ENCODE results near the gene KIF26B.

KIF26B gene

DNA sequence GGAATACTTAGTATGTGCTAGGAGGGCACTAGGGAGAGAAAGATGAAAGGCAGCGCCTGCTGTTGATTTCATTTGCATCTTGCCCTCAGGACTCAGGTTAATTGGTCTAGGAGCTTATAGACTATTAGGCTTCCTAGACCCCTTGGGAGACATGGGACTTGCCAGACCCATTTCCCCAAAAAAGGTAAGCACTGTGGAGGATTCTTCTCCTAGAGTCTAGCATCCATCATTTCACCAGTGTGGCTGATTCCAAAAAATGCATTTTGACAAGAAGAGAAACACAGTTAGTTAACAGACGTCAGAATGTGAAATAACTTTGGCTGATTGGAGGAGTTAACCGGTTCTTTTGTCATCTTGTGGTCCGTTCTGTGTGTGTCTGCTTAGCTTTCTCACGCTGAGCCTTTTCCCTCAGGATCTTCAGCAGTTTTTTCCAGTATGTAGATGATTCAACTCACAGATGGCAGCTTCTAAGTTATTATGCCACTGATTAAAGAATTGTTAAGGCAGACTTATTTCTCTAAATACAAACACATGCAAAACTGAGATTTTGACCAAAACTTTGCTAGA, 108.8 kb downstream of the KIF26B start:
- H2AFZ ChIP-seq (ENCODE audit: low read depth, low read length, severe bottlenecking): no peak overlapping the region

DNA sequence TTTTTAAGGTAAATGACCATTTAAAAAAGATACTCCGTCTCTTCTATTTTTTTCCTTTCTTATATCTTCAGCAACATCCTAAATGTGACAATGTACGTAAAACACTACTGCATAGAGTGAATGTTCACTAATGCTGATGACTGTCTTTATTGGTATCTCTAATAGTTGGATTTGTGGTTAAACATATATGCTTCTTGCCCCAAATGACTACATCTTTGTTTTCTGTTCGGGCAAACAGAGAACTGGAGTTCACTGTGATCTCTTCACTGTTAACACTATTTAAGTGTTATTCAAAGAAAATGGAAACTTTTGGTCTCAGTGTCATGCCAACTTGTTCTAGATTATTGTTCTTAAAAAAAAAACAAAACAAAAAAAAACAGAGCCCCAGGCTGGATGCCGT, 109.4 kb downstream of the KIF26B start:
- no peak overlapping the region for H2AFZ ChIP-seq (ENCODE audit: low read depth, low read length, severe bottlenecking)
- H3K27me3 ChIP-seq (ENCODE audit: low read length): no peaks in the 10 kb centered on the region
- no peak overlapping the region for H3K9ac ChIP-seq (ENCODE audit: low read length)
- no peak overlapping the region for H3K27ac ChIP-seq (ENCODE audit: low read depth, low read length)
- H4K20me1 ChIP-seq (ENCODE audit: low read depth, low read length): no peaks in the 10 kb centered on the region
- H3K36me3 ChIP-seq (ENCODE audit: low read length): no peaks in the 10 kb centered on the region
- no peak overlapping the region for H3K4me3 ChIP-seq (ENCODE audit: insufficient read depth, low read length, poor library complexity, severe bottlenecking)
- H3K79me2 ChIP-seq (ENCODE audit: insufficient read depth, low read length): no peaks in the 10 kb centered on the region
- no peaks in the 10 kb centered on the region for H3K9me2 ChIP-seq (replicated peaks; ENCODE audit: insufficient read depth, low read length)
- TF ChIP-seq, protein P1, sequence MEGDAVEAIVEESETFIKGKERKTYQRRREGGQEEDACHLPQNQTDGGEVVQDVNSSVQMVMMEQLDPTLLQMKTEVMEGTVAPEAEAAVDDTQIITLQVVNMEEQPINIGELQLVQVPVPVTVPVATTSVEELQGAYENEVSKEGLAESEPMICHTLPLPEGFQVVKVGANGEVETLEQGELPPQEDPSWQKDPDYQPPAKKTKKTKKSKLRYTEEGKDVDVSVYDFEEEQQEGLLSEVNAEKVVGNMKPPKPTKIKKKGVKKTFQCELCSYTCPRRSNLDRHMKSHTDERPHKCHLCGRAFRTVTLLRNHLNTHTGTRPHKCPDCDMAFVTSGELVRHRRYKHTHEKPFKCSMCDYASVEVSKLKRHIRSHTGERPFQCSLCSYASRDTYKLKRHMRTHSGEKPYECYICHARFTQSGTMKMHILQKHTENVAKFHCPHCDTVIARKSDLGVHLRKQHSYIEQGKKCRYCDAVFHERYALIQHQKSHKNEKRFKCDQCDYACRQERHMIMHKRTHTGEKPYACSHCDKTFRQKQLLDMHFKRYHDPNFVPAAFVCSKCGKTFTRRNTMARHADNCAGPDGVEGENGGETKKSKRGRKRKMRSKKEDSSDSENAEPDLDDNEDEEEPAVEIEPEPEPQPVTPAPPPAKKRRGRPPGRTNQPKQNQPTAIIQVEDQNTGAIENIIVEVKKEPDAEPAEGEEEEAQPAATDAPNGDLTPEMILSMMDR (IDR thresholded peaks at IDR 0.05; ENCODE audit: insufficient read depth, low read length, poor library complexity, severe bottlenecking): no peak
- TF ChIP-seq EZH2phosphoT487 (conservative IDR thresholded peaks at IDR 0.05; ENCODE audit: low read length): no peak
- no peaks in the 10 kb centered on the region for H3K9me3 ChIP-seq (ENCODE audit: insufficient read depth, low read length)
- H3K4me2 ChIP-seq (ENCODE audit: low read depth, low read length, poor library complexity, severe bottlenecking): no peak overlapping the region
- H3F3A ChIP-seq (ENCODE audit: insufficient read depth): no peaks in the 10 kb centered on the region

More for the DNA sequence above, 108.8 kb downstream of the KIF26B start:
- no peak overlapping the region for H3K4me3 ChIP-seq (ENCODE audit: insufficient read depth, low read length, poor library complexity, severe bottlenecking)
- H3K27me3 ChIP-seq (ENCODE audit: low read length): no peaks in the 10 kb centered on the region
- H3F3A ChIP-seq (ENCODE audit: insufficient read depth): no peaks in the 10 kb centered on the region
- TF ChIP-seq EZH2phosphoT487 (conservative IDR thresholded peaks at IDR 0.05; ENCODE audit: low read length): no peak
- TF ChIP-seq, protein P1 (IDR thresholded peaks at IDR 0.05; ENCODE audit: insufficient read depth, low read length, poor library complexity, severe bottlenecking): no peak
- no peaks in the 10 kb centered on the region for H3K79me2 ChIP-seq (ENCODE audit: insufficient read depth, low read length)
- H3K36me3 ChIP-seq (ENCODE audit: low read length): no peaks in the 10 kb centered on the region
- no peak overlapping the region for H3K27ac ChIP-seq (ENCODE audit: low read depth, low read length)
- no peaks in the 10 kb centered on the region for H4K20me1 ChIP-seq (ENCODE audit: low read depth, low read length)
- no peak overlapping the region for H3K4me2 ChIP-seq (ENCODE audit: low read depth, low read length, poor library complexity, severe bottlenecking)
- no peak overlapping the region for H3K9ac ChIP-seq (ENCODE audit: low read length)
- H3K9me2 ChIP-seq (replicated peaks; ENCODE audit: insufficient read depth, low read length): no peaks in the 10 kb centered on the region
- no peaks in the 10 kb centered on the region for H3K9me3 ChIP-seq (ENCODE audit: insufficient read depth, low read length)

DNA sequence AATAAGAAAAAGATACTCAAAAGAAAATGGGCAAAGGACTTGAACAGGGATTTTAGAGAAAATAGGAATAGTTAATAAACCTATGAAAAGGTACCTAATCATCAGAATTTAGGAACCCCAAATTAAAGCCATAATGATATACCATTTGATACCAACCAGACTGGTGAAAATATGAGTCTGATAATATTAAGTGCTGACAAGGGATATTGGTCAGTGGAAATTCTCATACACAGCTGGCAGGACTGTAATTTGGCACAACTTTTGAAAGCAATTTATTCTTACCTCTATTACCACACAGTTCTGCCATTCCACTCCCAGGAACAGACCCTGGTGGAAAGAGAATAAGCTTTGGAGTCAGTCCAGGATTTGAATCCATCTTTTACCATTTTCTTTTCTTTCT, 111.3 kb downstream of the KIF26B start:
- H3K27ac ChIP-seq (ENCODE audit: low read depth, low read length): no peak overlapping the region
- no peaks in the 10 kb centered on the region for H3F3A ChIP-seq (ENCODE audit: insufficient read depth)
- no peaks in the 10 kb centered on the region for H4K20me1 ChIP-seq (ENCODE audit: low read depth, low read length)
- H3K4me3 ChIP-seq (ENCODE audit: insufficient read depth, low read length, poor library complexity, severe bottlenecking): no peak overlapping the region
- no peaks in the 10 kb centered on the region for H3K27me3 ChIP-seq (ENCODE audit: low read length)
- no peak overlapping the region for H3K4me2 ChIP-seq (ENCODE audit: low read depth, low read length, poor library complexity, severe bottlenecking)
- no peaks in the 10 kb centered on the region for H3K9me3 ChIP-seq (ENCODE audit: insufficient read depth, low read length)
- no peaks in the 10 kb centered on the region for H3K9me2 ChIP-seq (replicated peaks; ENCODE audit: insufficient read depth, low read length)
- H3K36me3 ChIP-seq (ENCODE audit: low read length): no peaks in the 10 kb centered on the region
- H3K79me2 ChIP-seq (ENCODE audit: insufficient read depth, low read length): no peaks in the 10 kb centered on the region
- H3K9ac ChIP-seq (ENCODE audit: low read length): no peak overlapping the region
- no peak overlapping the region for H2AFZ ChIP-seq (ENCODE audit: low read depth, low read length, severe bottlenecking)
- TF ChIP-seq, protein P1 (IDR thresholded peaks at IDR 0.05; ENCODE audit: insufficient read depth, low read length, poor library complexity, severe bottlenecking): no peak
- no peak for TF ChIP-seq EZH2phosphoT487 (conservative IDR thresholded peaks at IDR 0.05; ENCODE audit: low read length)

Data from SU-DHL-6 (cell line).